Immature natural killer cell (primary cell): ENCODE measurements around the gene CLEC17A. TPM values are rescaled to one million over a fixed set of nuclear protein-coding genes. Genes with fewer than 3 reads are reported as not detected.
A peak's percentile ranks its signal among the peaks of the same experiment; 100 is the strongest.

ENCODE experiments used
- DNase-seq, 3 donors: peaks; one replicate each; pipeline ENCODE4 v3.0.0; 2022; ENCODE audit warnings: mixed read lengths in 1 of 3
- H3K27ac Mint-ChIP-seq, 6 donors: one replicate each; pipeline ENCODE4 v1.8.0; 2020; ENCODE audit warnings: mixed read lengths in 6 of 6, mild to moderate bottlenecking in 5 of 6, inconsistent platforms in 4 of 6, moderate library complexity in 3 of 6
- H3K27me3 Mint-ChIP-seq, 3 donors: one replicate each; pipeline ENCODE4 v1.8.0; 2020 to 2021; ENCODE audit warnings: low read depth in 3 of 3, mild to moderate bottlenecking in 3 of 3, mixed read lengths in 3 of 3, moderate library complexity in 3 of 3, inconsistent platforms in 1 of 3
- H3K36me3 Mint-ChIP-seq, 3 donors: one replicate each; pipeline ENCODE4 v1.8.0; 2020; ENCODE audit warnings: mixed read lengths in 3 of 3, inconsistent platforms in 2 of 3, mild to moderate bottlenecking in 2 of 3
- H3K4me1 Mint-ChIP-seq, 2 donors: one replicate each; pipeline ENCODE4 v1.8.0; 2020; ENCODE audit warnings: inconsistent platforms in 2 of 2, mild to moderate bottlenecking in 2 of 2, mixed read lengths in 2 of 2, moderate library complexity in 1 of 2
- H3K4me3 Mint-ChIP-seq, 5 donors: one replicate each; pipeline ENCODE4 v1.8.0; 2020; ENCODE audit warnings: mild to moderate bottlenecking in 5 of 5, mixed read lengths in 5 of 5, inconsistent platforms in 3 of 5, moderate library complexity in 3 of 5
- H3K9me3 Mint-ChIP-seq, 6 donors: one replicate each; pipeline ENCODE4 v1.8.0; 2020; ENCODE audit warnings: mild to moderate bottlenecking in 6 of 6, mixed read lengths in 6 of 6, inconsistent platforms in 4 of 6, moderate library complexity in 3 of 6
- polyA plus RNA-seq, 3 donors: library from polyadenylated mRNA; unstranded; fragments of 300-500 nt; fragmentation: Illumina TruSeq; gene quantifications; one replicate each; pipeline ENCODE4 v1.2.3, GENCODE V29; 2021

The CLEC17A gene
- polyA plus RNA-seq, 3 donors from 2014 or later: 0.62 TPM; not detected in 2

GRCh38 chr19:14553042-14553938, 29.6 kb upstream of the CLEC17A start:
- no peak overlapping the region for H3K4me3 Mint-ChIP-seq
- peak overlapping the region in 5 of 6 donors; percentile 22 to 91 (median 79) for H3K27ac Mint-ChIP-seq

GRCh38 chr19:14553939-14554243, 29.0 kb upstream of the CLEC17A start:
- Mint-ChIP-seq H3K36me3 (peaks cover 4 to 11% (median 5%) of the 10 kb centered on the region in 3 donors), H3K27me3 (peaks cover 0 to 11% (median 8%) of the 10 kb centered on the region in 3 donors), H3K27ac (peak overlapping the region in 5 of 6 donors; percentile 64 to 91 (median 84)), H3K4me1 (peaks cover 55 to 57% of the 10 kb centered on the region in 2 donors), H3K4me3 (peak overlapping the region in 1 of 5 donors; percentile 14), H3K9me3 (no peaks in the 10 kb centered on the region)
- DNase-seq: no peak

More at GRCh38 chr19:14553042-14553938, 29.6 kb upstream of the CLEC17A start:
- Mint-ChIP-seq H3K4me1 (peaks cover 50 to 53% of the 10 kb centered on the region in 2 donors), H3K36me3 (peaks cover 4 to 11% (median 5%) of the 10 kb centered on the region in 3 donors), H3K27me3 (peaks cover 0 to 11% (median 8%) of the 10 kb centered on the region in 3 donors), H3K9me3 (no peaks in the 10 kb centered on the region)
- DNase-seq: no peak

GRCh38 chr19:14554382-14554812, 28.5 kb upstream of the CLEC17A start:
- Mint-ChIP-seq H3K4me3 (no peak overlapping the region), H3K9me3 (no peaks in the 10 kb centered on the region), H3K27me3 (peaks cover 0 to 11% (median 8%) of the 10 kb centered on the region in 3 donors), H3K36me3 (peaks cover 4 to 11% (median 5%) of the 10 kb centered on the region in 3 donors), H3K4me1 (peaks cover 59 to 60% of the 10 kb centered on the region in 2 donors), H3K27ac (peak overlapping the region in 5 of 6 donors; percentile 31 to 91 (median 62))
- DNase-seq: no peak

- peaks cover 56 to 58% of the 10 kb centered on the region in 2 donors for H3K4me1 Mint-ChIP-seq
- H3K27me3 Mint-ChIP-seq: peaks cover 0 to 11% (median 8%) of the 10 kb centered on the region in 3 donors
- peaks cover 0 to 7% (median 0%) of the 10 kb centered on the region in 3 donors for H3K36me3 Mint-ChIP-seq
- peak overlapping the region; percentile 70 to 81 (median 79) for H3K4me3 Mint-ChIP-seq
- peak overlapping the region; percentile 85 to 99 (median 94) for H3K27ac Mint-ChIP-seq
- DNase-seq: peak; percentile 39 to 54 (median 48)
- H3K9me3 Mint-ChIP-seq: no peaks in the 10 kb centered on the region
These were observed 26.8 kb upstream of the CLEC17A start for GRCh38 chr19:14555918-14556661.

GRCh38 chr19:14556662-14557188, 26.2 kb upstream of the CLEC17A start:
- Mint-ChIP-seq H3K27me3 (peaks cover 0 to 8% (median 5%) of the 10 kb centered on the region in 3 donors), H3K4me3 (peak overlapping the region; percentile 70 to 81 (median 79)), H3K36me3 (peaks cover 0 to 7% (median 0%) of the 10 kb centered on the region in 3 donors), H3K9me3 (no peaks in the 10 kb centered on the region), H3K27ac (peak overlapping the region; percentile 85 to 99 (median 94)), H3K4me1 (peaks cover 54 to 55% of the 10 kb centered on the region in 2 donors)
- peak; percentile 71 to 76 (median 75) for DNase-seq

GRCh38 chr19:14558370-14559066, 24.4 kb upstream of the CLEC17A start:
- H3K27ac Mint-ChIP-seq: peak overlapping the region; percentile 69 to 88 (median 80)
- peaks cover 0 to 7% (median 0%) of the 10 kb centered on the region in 3 donors for H3K36me3 Mint-ChIP-seq
- H3K9me3 Mint-ChIP-seq: no peaks in the 10 kb centered on the region
- H3K4me3 Mint-ChIP-seq: peak overlapping the region in 4 of 5 donors; percentile 18 to 57 (median 38)
- H3K27me3 Mint-ChIP-seq: peaks cover 3 to 6% (median 6%) of the 10 kb centered on the region in 3 donors
- DNase-seq: no peak
- H3K4me1 Mint-ChIP-seq: peaks cover 50 to 58% of the 10 kb centered on the region in 2 donors

- peak overlapping the region; percentile 75 to 89 (median 82) for H3K27ac Mint-ChIP-seq
- peaks cover 52 to 64% of the 10 kb centered on the region in 2 donors for H3K4me1 Mint-ChIP-seq
- no peak for DNase-seq
- peak overlapping the region in 2 of 5 donors; percentile 18 to 34 for H3K4me3 Mint-ChIP-seq
- peaks cover 3 to 9% (median 6%) of the 10 kb centered on the region in 3 donors for H3K27me3 Mint-ChIP-seq
- H3K36me3 Mint-ChIP-seq: peaks cover 0 to 7% (median 0%) of the 10 kb centered on the region in 3 donors
- no peaks in the 10 kb centered on the region for H3K9me3 Mint-ChIP-seq
These were observed 22.7 kb upstream of the CLEC17A start for GRCh38 chr19:14559916-14560775.

- Mint-ChIP-seq H3K4me3 (peak overlapping the region in 2 of 5 donors; percentile 3 to 34), H3K36me3 (peaks cover 0 to 7% (median 0%) of the 10 kb centered on the region in 3 donors), H3K27ac (peak overlapping the region; percentile 75 to 89 (median 82)), H3K9me3 (no peaks in the 10 kb centered on the region), H3K27me3 (peaks cover 3 to 8% (median 6%) of the 10 kb centered on the region in 3 donors), H3K4me1 (peaks cover 56 to 64% of the 10 kb centered on the region in 2 donors)
- DNase-seq: no peak
These were observed 22.1 kb upstream of the CLEC17A start for GRCh38 chr19:14560776-14561108.

- no peak for DNase-seq
- H3K9me3 Mint-ChIP-seq: no peaks in the 10 kb centered on the region
- peaks cover 55 to 64% of the 10 kb centered on the region in 2 donors for H3K4me1 Mint-ChIP-seq
- peak overlapping the region in 4 of 5 donors; percentile 85 to 87 (median 86) for H3K4me3 Mint-ChIP-seq
- peaks cover 0 to 2% (median 0%) of the 10 kb centered on the region in 3 donors for H3K36me3 Mint-ChIP-seq
- H3K27me3 Mint-ChIP-seq: peaks cover 3 to 5% (median 3%) of the 10 kb centered on the region in 3 donors
- peak overlapping the region; percentile 90 to 98 (median 96) for H3K27ac Mint-ChIP-seq
These were observed 21.6 kb upstream of the CLEC17A start for GRCh38 chr19:14561249-14561648.

GRCh38 chr19:14561847-14562351, 21.0 kb upstream of the CLEC17A start:
- peaks cover 2 to 5% (median 3%) of the 10 kb centered on the region in 3 donors for H3K27me3 Mint-ChIP-seq
- H3K36me3 Mint-ChIP-seq: no peaks in the 10 kb centered on the region
- peak overlapping the region; percentile 90 to 98 (median 96) for H3K27ac Mint-ChIP-seq
- no peaks in the 10 kb centered on the region for H3K9me3 Mint-ChIP-seq
- DNase-seq: peak; percentile 72 to 78 (median 75)
- peaks cover 54 to 63% of the 10 kb centered on the region in 2 donors for H3K4me1 Mint-ChIP-seq
- peak overlapping the region; percentile 76 to 87 (median 86) for H3K4me3 Mint-ChIP-seq

- Mint-ChIP-seq H3K27ac (peak overlapping the region; percentile 90 to 98 (median 96)), H3K27me3 (peaks cover 3 to 6% (median 4%) of the 10 kb centered on the region in 3 donors), H3K4me3 (peak overlapping the region; percentile 76 to 87 (median 86)), H3K4me1 (peaks cover 63 to 71% of the 10 kb centered on the region in 2 donors), H3K36me3 (no peaks in the 10 kb centered on the region), H3K9me3 (no peaks in the 10 kb centered on the region)
- no peak for DNase-seq
These were observed 20.0 kb upstream of the CLEC17A start for GRCh38 chr19:14562660-14563589.
